ENCODE measurements around the gene DCAF11.
A peak's percentile ranks its signal among the peaks of the same experiment; 100 is the strongest.

Gene DCAF11

GRCh38 chr14:24114532-24115421 is at the start of gene DCAF11, which contains the start of gene NRL:
DCAF11 (plus strand) TSS chr14:24114777; CDS start chr14:24115595, 818 bp downstream.
NRL (minus strand) TSS chr14:24114949; CDS start chr14:24082848, 32,101 bp downstream.
- DNase-seq: peak; percentile 100

GRCh38 chr14:24064856-24065255 is 49.7 kb upstream of the DCAF11 start:
- DNase-seq: no peak

GRCh38 chr14:24065408-24065807 is 49.2 kb upstream of the DCAF11 start:
- DNase-seq: no peak

GRCh38 chr14:24066496-24067132 is 48.0 kb upstream of the DCAF11 start:
- no peak for DNase-seq

- DNase-seq: no peak
Observed at GRCh38 chr14:24067133-24068082, 47.2 kb upstream of the DCAF11 start.

- no peak for DNase-seq
Observed at GRCh38 chr14:24068711-24069410, 45.7 kb upstream of the DCAF11 start.

- DNase-seq: no peak
Observed at GRCh38 chr14:24069411-24069735, 45.2 kb upstream of the DCAF11 start.

GRCh38 chr14:24070285-24071143 is 44.1 kb upstream of the DCAF11 start:
- DNase-seq: peak; percentile 50

GRCh38 chr14:24071144-24071697 is 43.4 kb upstream of the DCAF11 start, which contains the start of gene CPNE6:
CPNE6 (plus strand) TSS chr14:24071562; CDS start chr14:24072937, 1,375 bp downstream.
- no peak for DNase-seq

GRCh38 chr14:24071836-24072430 is 42.6 kb upstream of the DCAF11 start:
- DNase-seq: no peak

- no peak for DNase-seq
Observed at GRCh38 chr14:24072436-24072835, 42.1 kb upstream of the DCAF11 start.

- DNase-seq: no peak
Observed at GRCh38 chr14:24072881-24073877, 41.4 kb upstream of the DCAF11 start.

GRCh38 chr14:24074625-24075484 is 39.7 kb upstream of the DCAF11 start:
- DNase-seq: no peak

GRCh38 chr14:24075485-24076301 is 38.9 kb upstream of the DCAF11 start:
- DNase-seq: no peak

- no peak for DNase-seq
Observed at GRCh38 chr14:24076302-24076601, 38.3 kb upstream of the DCAF11 start.

GRCh38 chr14:24077086-24077485 is 37.5 kb upstream of the DCAF11 start:
- no peak for DNase-seq

- peak; percentile 30 for DNase-seq
Observed at GRCh38 chr14:24078146-24078545, 36.4 kb upstream of the DCAF11 start.

Data from NCI-H2171 treated with DMSO at 0.1 percent for 48 hours (cell line).